ENCODE results near the gene GALNT5.

GALNT5 gene

GRCh38 chr2:157348291-157348921 lies 90.9 kb downstream of the GALNT5 start:
- TF ChIP-seq POLR2A (IDR thresholded peaks at IDR 0.05; ENCODE audit: extremely low read depth, insufficient read length), result no peak
- no peak for TF ChIP-seq MYC (IDR thresholded peaks at IDR 0.05; ENCODE audit: low read depth, low read length)
- TF ChIP-seq CTCF (IDR thresholded peaks at IDR 0.05; ENCODE audit: low read depth, low read length), result no peak
- TF ChIP-seq MAX (IDR thresholded peaks at IDR 0.05; ENCODE audit: low read depth, low read length), result no peak
- no peak for DNase-seq (ENCODE audit: low read depth)
- no peak overlapping the region for H3K4me3 ChIP-seq (ENCODE audit: low read depth, low read length)

- no peak for DNase-seq (ENCODE audit: low read depth)
- TF ChIP-seq POLR2A (IDR thresholded peaks at IDR 0.05; ENCODE audit: extremely low read depth, insufficient read length) (no peak), MYC (IDR thresholded peaks at IDR 0.05; ENCODE audit: low read depth, low read length) (no peak), MAX (IDR thresholded peaks at IDR 0.05; ENCODE audit: low read depth, low read length) (no peak), CTCF (IDR thresholded peaks at IDR 0.05; ENCODE audit: low read depth, low read length) (no peak)
Measured at GRCh38 chr2:157349949-157350515, 92.5 kb downstream of the GALNT5 start.

GRCh38 chr2:157355618-157356017 lies 98.1 kb downstream of the GALNT5 start:
- DNase-seq (ENCODE audit: low read depth), result no peak
- no peak overlapping the region for H3K4me3 ChIP-seq (ENCODE audit: low read depth, low read length)
- TF ChIP-seq MAX (IDR thresholded peaks at IDR 0.05; ENCODE audit: low read depth, low read length) (no peak), POLR2A (IDR thresholded peaks at IDR 0.05; ENCODE audit: extremely low read depth, insufficient read length) (no peak), MYC (IDR thresholded peaks at IDR 0.05; ENCODE audit: low read depth, low read length) (no peak), CTCF (IDR thresholded peaks at IDR 0.05; ENCODE audit: low read depth, low read length) (no peak)

More at GRCh38 chr2:157349949-157350515, 92.5 kb downstream of the GALNT5 start:
- H3K4me3 ChIP-seq (ENCODE audit: low read depth, low read length), result no peak overlapping the region

GRCh38 chr2:157359628-157360027 lies 102.1 kb downstream of the GALNT5 start:
- no peak for DNase-seq (ENCODE audit: low read depth)
- no peak overlapping the region for H3K4me3 ChIP-seq (ENCODE audit: low read depth, low read length)
- TF ChIP-seq POLR2A (IDR thresholded peaks at IDR 0.05; ENCODE audit: extremely low read depth, insufficient read length), result no peak
- no peak for TF ChIP-seq MYC (IDR thresholded peaks at IDR 0.05; ENCODE audit: low read depth, low read length)
- no peak for TF ChIP-seq CTCF (IDR thresholded peaks at IDR 0.05; ENCODE audit: low read depth, low read length)
- no peak for TF ChIP-seq MAX (IDR thresholded peaks at IDR 0.05; ENCODE audit: low read depth, low read length)

GRCh38 chr2:157361526-157361925 lies 104.0 kb downstream of the GALNT5 start:
- DNase-seq (ENCODE audit: low read depth), result no peak
- TF ChIP-seq POLR2A (IDR thresholded peaks at IDR 0.05; ENCODE audit: extremely low read depth, insufficient read length) (no peak), MAX (IDR thresholded peaks at IDR 0.05; ENCODE audit: low read depth, low read length) (no peak), CTCF (IDR thresholded peaks at IDR 0.05; ENCODE audit: low read depth, low read length) (no peak), MYC (IDR thresholded peaks at IDR 0.05; ENCODE audit: low read depth, low read length) (no peak)
- H3K4me3 ChIP-seq (ENCODE audit: low read depth, low read length), result no peak overlapping the region

All from NB4 (cell line).